ENCODE results near the gene MYCBP2. TPM values are rescaled to one million over a fixed set of nuclear protein-coding genes. Genes with fewer than 3 reads are reported as not detected.
A peak's percentile ranks its signal among the peaks of the same experiment; 100 is the strongest.
"Not testable (repeated sequence)": the region's sequence is repeated elsewhere in the genome, so short reads cannot be mapped to it uniquely, and the experiment has no call there.

Gene MYCBP2
- polyA plus RNA-seq, 1 experiment = 49.4 TPM

- CTCF ChIA-PET = no interaction called here
- POLR2A ChIA-PET = no interaction called here
Measured at GRCh38 chr13:77009011-77009410, 317.9 kb downstream of the MYCBP2 start.

GRCh38 chr13:77008337-77008736, 318.6 kb downstream of the MYCBP2 start:
- CTCF ChIA-PET, POLR2A ChIA-PET: not testable (repeated sequence)

More at GRCh38 chr13:77009011-77009410, 317.9 kb downstream of the MYCBP2 start:
- Histone ChIP-seq H3K9me3 (ENCODE audit: control insufficient read depth, insufficient read depth, low read length) (no peaks in the 10 kb centered on the region), H3K27ac (ENCODE audit: low read depth, low read length) (no peak overlapping the region), H3K27me3 (ENCODE audit: control insufficient read depth, insufficient read depth, low read length) (no peaks in the 10 kb centered on the region), H3K4me3 (ENCODE audit: low read depth, low read length) (no peak overlapping the region)
- no peak for DNase-seq (ENCODE audit: low read depth, low spot score)
- TF ChIP-seq, protein P1, sequence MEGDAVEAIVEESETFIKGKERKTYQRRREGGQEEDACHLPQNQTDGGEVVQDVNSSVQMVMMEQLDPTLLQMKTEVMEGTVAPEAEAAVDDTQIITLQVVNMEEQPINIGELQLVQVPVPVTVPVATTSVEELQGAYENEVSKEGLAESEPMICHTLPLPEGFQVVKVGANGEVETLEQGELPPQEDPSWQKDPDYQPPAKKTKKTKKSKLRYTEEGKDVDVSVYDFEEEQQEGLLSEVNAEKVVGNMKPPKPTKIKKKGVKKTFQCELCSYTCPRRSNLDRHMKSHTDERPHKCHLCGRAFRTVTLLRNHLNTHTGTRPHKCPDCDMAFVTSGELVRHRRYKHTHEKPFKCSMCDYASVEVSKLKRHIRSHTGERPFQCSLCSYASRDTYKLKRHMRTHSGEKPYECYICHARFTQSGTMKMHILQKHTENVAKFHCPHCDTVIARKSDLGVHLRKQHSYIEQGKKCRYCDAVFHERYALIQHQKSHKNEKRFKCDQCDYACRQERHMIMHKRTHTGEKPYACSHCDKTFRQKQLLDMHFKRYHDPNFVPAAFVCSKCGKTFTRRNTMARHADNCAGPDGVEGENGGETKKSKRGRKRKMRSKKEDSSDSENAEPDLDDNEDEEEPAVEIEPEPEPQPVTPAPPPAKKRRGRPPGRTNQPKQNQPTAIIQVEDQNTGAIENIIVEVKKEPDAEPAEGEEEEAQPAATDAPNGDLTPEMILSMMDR (IDR thresholded peaks at IDR 0.05; ENCODE audit: low read depth, low read length) = no peak

DNA sequence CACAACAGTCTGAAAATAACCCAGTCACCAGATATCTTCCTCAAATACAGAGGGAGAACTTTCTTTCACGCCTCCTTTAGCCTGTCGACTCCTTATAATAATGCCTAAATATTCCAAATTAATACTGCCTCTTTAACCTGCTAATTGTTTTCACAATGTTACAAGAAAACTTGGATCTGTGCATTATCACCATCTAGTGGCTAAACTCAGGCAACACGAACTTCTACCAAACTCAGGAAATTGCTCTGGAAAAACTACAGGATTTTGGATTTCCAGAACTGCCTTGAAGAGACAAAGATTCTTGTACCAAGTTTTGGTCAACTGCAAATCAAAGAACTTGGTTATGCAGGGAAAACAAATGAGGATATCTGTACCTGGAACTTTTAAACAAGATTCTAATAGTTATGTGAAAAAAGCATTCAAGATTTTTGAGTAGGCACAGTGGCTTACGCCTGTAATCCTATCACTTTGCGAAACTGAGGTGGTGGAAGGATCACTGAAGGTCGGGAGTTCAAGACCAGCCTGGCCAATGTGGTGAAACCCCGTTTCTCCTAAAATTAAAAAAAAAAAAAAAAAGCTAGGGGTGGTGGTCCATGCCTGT, 324.2 kb downstream of the MYCBP2 start:
- Histone ChIP-seq H3K27me3 (ENCODE audit: control insufficient read depth, insufficient read depth, low read length) (no peaks in the 10 kb centered on the region), H3K27ac (ENCODE audit: low read depth, low read length) (no peak overlapping the region), H3K4me3 (ENCODE audit: low read depth, low read length) (no peak overlapping the region), H3K9me3 (ENCODE audit: control insufficient read depth, insufficient read depth, low read length) (no peaks in the 10 kb centered on the region)
- POLR2A ChIA-PET = interaction anchor here (0.6 kb wide), 1 partner anchor 299 kb away, joined by 6 read pairs; no protein-coding TSS in a partner anchor
- DNase-seq (ENCODE audit: low read depth, low spot score) = no peak
- CTCF ChIA-PET = interaction anchor here (0.5 to 3.7 kb wide), 36 partner anchors 9 to 1330 kb away, joined by 3 to 27 read pairs (median 4); partner anchors contain the start of gene CLN5
- TF ChIP-seq, protein P1 (IDR thresholded peaks at IDR 0.05; ENCODE audit: low read depth, low read length) = peak; percentile 83

More at GRCh38 chr13:77008337-77008736, 318.6 kb downstream of the MYCBP2 start:
- H3K4me3 ChIP-seq (ENCODE audit: low read depth, low read length); DNase-seq (ENCODE audit: low read depth, low spot score); H3K27ac ChIP-seq (ENCODE audit: low read depth, low read length); H3K9me3 ChIP-seq (ENCODE audit: control insufficient read depth, insufficient read depth, low read length); H3K27me3 ChIP-seq (ENCODE audit: control insufficient read depth, insufficient read depth, low read length): not testable (repeated sequence)

GRCh38 chr13:77001963-77002587, 324.8 kb downstream of the MYCBP2 start:
- DNase-seq (ENCODE audit: low read depth, low spot score) = no peak
- Histone ChIP-seq H3K4me3 (ENCODE audit: low read depth, low read length) (no peak overlapping the region), H3K9me3 (ENCODE audit: control insufficient read depth, insufficient read depth, low read length) (no peaks in the 10 kb centered on the region), H3K27me3 (ENCODE audit: control insufficient read depth, insufficient read depth, low read length) (no peaks in the 10 kb centered on the region), H3K27ac (ENCODE audit: low read depth, low read length) (no peak overlapping the region)
- TF ChIP-seq, protein P1 (IDR thresholded peaks at IDR 0.05; ENCODE audit: low read depth, low read length) = no peak
- ChIA-PET POLR2A (no interaction called here), CTCF (interaction anchor here (0.6 to 3.7 kb wide), 18 partner anchors 9 to 1329 kb away, joined by 3 to 27 read pairs (median 5); partner anchors contain the start of gene CLN5)

GRCh38 chr13:77001540-77001939, 325.4 kb downstream of the MYCBP2 start:
- no peak for DNase-seq (ENCODE audit: low read depth, low spot score)
- no peak overlapping the region for H3K4me3 ChIP-seq (ENCODE audit: low read depth, low read length)
- no peaks in the 10 kb centered on the region for H3K9me3 ChIP-seq (ENCODE audit: control insufficient read depth, insufficient read depth, low read length)
- H3K27ac ChIP-seq (ENCODE audit: low read depth, low read length) = no peak overlapping the region
- TF ChIP-seq, protein P1 (IDR thresholded peaks at IDR 0.05; ENCODE audit: low read depth, low read length) = no peak
- H3K27me3 ChIP-seq (ENCODE audit: control insufficient read depth, insufficient read depth, low read length) = no peaks in the 10 kb centered on the region
- ChIA-PET POLR2A (no interaction called here), CTCF (interaction anchor here (0.8 to 3.7 kb wide), 12 partner anchors 9 to 1327 kb away, joined by 3 to 27 read pairs (median 5); partner anchors contain the start of gene CLN5)

All from AG04450 (cell line).